Neural cell (in vitro differentiated cells): ENCODE results near the gene CD52. TPM values are rescaled to one million over a fixed set of nuclear protein-coding genes. Genes with fewer than 3 reads are reported as not detected.
"Not testable (repeated sequence)": the region's sequence is repeated elsewhere in the genome, so short reads cannot be mapped to it uniquely, and the experiment has no call there.

Source experiments
- H2AFZ ChIP-seq: fragments of 200-600, 300-800 bp; sonication (generic), shearing (Covaris generic); 2 replicates; pipeline ENCODE4 v1.6.0; 2014; ENCODE audit warnings: low read depth, mild to moderate bottlenecking, antibody characterized with exemption, low read length, moderate library complexity
- H3F3A ChIP-seq: fragments of 200-600 bp; shearing (Covaris generic); 2 replicates; pipeline ENCODE4 v1.6.1; 2016; ENCODE audit warnings: mild to moderate bottlenecking, moderate library complexity, mixed read lengths, antibody characterized with exemption, low read length; ENCODE audit not compliant: insufficient read depth, poor library complexity, severe bottlenecking
- H3K27ac ChIP-seq: fragments of 200-600, 300-800 bp; sonication (generic), shearing (Covaris generic); 2 replicates; pipeline ENCODE4 v1.5.1; 2014; ENCODE audit warnings: mild to moderate bottlenecking, low read length, moderate library complexity
- H3K27me3 ChIP-seq: fragments of 300-800, 200-600 bp; sonication (generic), shearing (Covaris generic); 2 replicates; pipeline ENCODE4 v1.6.0; 2014; ENCODE audit warnings: mild to moderate bottlenecking, low read depth, low read length, moderate library complexity; ENCODE audit not compliant: insufficient read depth
- H3K36me3 ChIP-seq: fragments of 300-800, 200-600 bp; sonication (generic), shearing (Covaris generic); 2 replicates; pipeline ENCODE4 v1.5.1; 2014; ENCODE audit warnings: mild to moderate bottlenecking, antibody characterized with exemption, low read length, moderate library complexity; ENCODE audit not compliant: insufficient read depth
- H3K4me2 ChIP-seq: fragments of 300-800, 200-600 bp; sonication (generic), shearing (Covaris generic); 2 replicates; pipeline ENCODE4 v1.6.0; 2014; ENCODE audit warnings: mild to moderate bottlenecking, low read length
- H3K4me3 ChIP-seq: fragments of 300-800, 200-600 bp; sonication (generic), shearing (Covaris generic); 2 replicates; pipeline ENCODE4 v1.5.1; 2014; ENCODE audit warnings: mild to moderate bottlenecking, low read length, moderate library complexity
- H3K79me2 ChIP-seq: fragments of 200-600 bp; shearing (Covaris generic); replicated peaks from 2 replicates; pipeline ENCODE4 v1.6.0; 2014; ENCODE audit warnings: mild to moderate bottlenecking, low read length, moderate library complexity; ENCODE audit not compliant: insufficient read depth
- H3K9ac ChIP-seq: fragments of 300-800, 200-600 bp; sonication (generic), shearing (Covaris generic); 2 replicates; pipeline ENCODE4 v1.6.1; 2016; ENCODE audit warnings: mild to moderate bottlenecking, low read length, mixed read lengths
- H3K9me2 ChIP-seq: fragments of 200-600 bp; shearing (Covaris generic); 2 replicates; pipeline ENCODE4 v1.6.1; 2016; ENCODE audit warnings: mild to moderate bottlenecking, low read length, mixed read lengths; ENCODE audit not compliant: insufficient read depth
- H3K9me3 ChIP-seq: fragments of 200-600, 300-800 bp; sonication (generic), shearing (Covaris generic); 2 replicates; pipeline ENCODE4 v1.6.1; 2016; ENCODE audit warnings: mild to moderate bottlenecking, mixed run types, low read length, moderate library complexity, mixed read lengths
- H4K20me1 ChIP-seq: fragments of 200-600 bp; shearing (Covaris generic); 2 replicates; pipeline ENCODE4 v1.6.1; 2016; ENCODE audit warnings: mild to moderate bottlenecking, mixed run types; ENCODE audit not compliant: insufficient read depth
- CTCF ChIP-seq: fragments of 450-650 bp; IDR thresholded peaks from 2 replicates; pipeline ENCODE4 v1.5.1; 2014; ENCODE audit warnings: antibody characterized with exemption, mild to moderate bottlenecking, moderate library complexity; ENCODE audit not compliant: poor library complexity, severe bottlenecking
- EP300 ChIP-seq: fragments of 450-650 bp; conservative IDR thresholded peaks from 2 replicates; pipeline ENCODE4 v1.6.1; 2014; ENCODE audit warnings: antibody characterized with exemption, mild to moderate bottlenecking, moderate library complexity; ENCODE audit not compliant: poor library complexity, severe bottlenecking
- EZH2 ChIP-seq: fragments of 200-600, 300-800 bp; shearing (Covaris generic), sonication (generic); IDR thresholded peaks from 2 replicates; pipeline ENCODE4 v1.6.1; 2014; ENCODE audit warnings: antibody characterized with exemption, low read length, borderline replicate concordance, mild to moderate bottlenecking; ENCODE audit not compliant: insufficient read depth, poor library complexity, severe bottlenecking
- MXI1 ChIP-seq: fragments of 450-650 bp; conservative IDR thresholded peaks from 2 replicates; pipeline ENCODE4 v1.6.1; 2014; ENCODE audit warnings: antibody characterized with exemption, mild to moderate bottlenecking; ENCODE audit not compliant: poor library complexity, severe bottlenecking
- POLR2AphosphoS5 ChIP-seq: IDR thresholded peaks from 2 replicates; pipeline ENCODE4 v1.6.1; 2012
- RAD21 ChIP-seq: fragments of 450-650 bp; conservative IDR thresholded peaks from 2 replicates; pipeline ENCODE4 v1.6.1; 2014; ENCODE audit warnings: antibody characterized with exemption, mild to moderate bottlenecking, moderate library complexity
- SMC3 ChIP-seq: fragments of 450-650 bp; conservative IDR thresholded peaks from 2 replicates; pipeline ENCODE4 v1.6.1; 2014; ENCODE audit warnings: antibody characterized with exemption, mild to moderate bottlenecking, moderate library complexity; ENCODE audit not compliant: poor library complexity
- TAF1 ChIP-seq: IDR thresholded peaks from 2 replicates; pipeline ENCODE4 v1.6.1; 2012; ENCODE audit warnings: low read depth
- polyA plus RNA-seq: library from polyadenylated mRNA; depleted of rRNA; stranded (reverse); fragments of >200 nt; gene quantifications from 2 replicates; pipeline ENCODE4 v1.2.3, GENCODE V29; 2014
- TF ChIP-seq, protein P1 (sequence below): IDR thresholded peaks from 2 replicates; pipeline ENCODE4 v1.6.1; 2012; ENCODE audit warnings: borderline replicate concordance

Gene CD52
- polyA plus RNA-seq, 1 donor from 2014 or later, result not detected

DNA sequence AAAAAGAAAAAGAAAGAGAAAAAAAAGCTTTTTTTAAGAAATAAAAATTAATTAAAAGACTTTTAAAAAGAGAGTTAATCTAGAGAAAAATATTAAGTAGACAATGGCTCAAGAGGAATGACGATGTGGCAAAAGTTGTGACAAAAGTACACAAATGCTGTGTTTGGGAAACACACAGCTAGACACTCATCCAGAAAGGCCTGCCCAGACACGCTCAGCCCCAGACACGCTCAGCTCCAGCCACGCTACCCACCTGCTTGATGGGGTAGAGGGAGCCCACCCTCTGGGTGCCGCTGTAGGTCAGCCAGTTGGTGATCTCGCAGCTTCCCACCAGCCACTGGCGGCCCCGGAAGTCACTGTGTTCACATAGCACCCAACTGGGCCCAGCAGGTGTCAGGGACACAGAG, 10.2 kb downstream of the CD52 start:
- Histone ChIP-seq H3K4me3 (no peak overlapping the region), H3K27me3 (no peaks in the 10 kb centered on the region), H3K27ac (no peak overlapping the region), H2AFZ (no peak overlapping the region), H3F3A (no peaks in the 10 kb centered on the region), H3K9ac (no peak overlapping the region), H3K79me2 (no peaks in the 10 kb centered on the region), H3K9me2 (no peaks in the 10 kb centered on the region), H3K36me3 (no peaks in the 10 kb centered on the region), H4K20me1 (no peaks in the 10 kb centered on the region), H3K9me3 (no peaks in the 10 kb centered on the region), H3K4me2 (no peak overlapping the region)
- TF ChIP-seq POLR2AphosphoS5 (no peak), SMC3 (no peak), TAF1 (no peak), CTCF (no peak), EZH2 (no peak), EP300 (no peak), MXI1 (no peak), RAD21 (no peak)
- TF ChIP-seq, protein P1, sequence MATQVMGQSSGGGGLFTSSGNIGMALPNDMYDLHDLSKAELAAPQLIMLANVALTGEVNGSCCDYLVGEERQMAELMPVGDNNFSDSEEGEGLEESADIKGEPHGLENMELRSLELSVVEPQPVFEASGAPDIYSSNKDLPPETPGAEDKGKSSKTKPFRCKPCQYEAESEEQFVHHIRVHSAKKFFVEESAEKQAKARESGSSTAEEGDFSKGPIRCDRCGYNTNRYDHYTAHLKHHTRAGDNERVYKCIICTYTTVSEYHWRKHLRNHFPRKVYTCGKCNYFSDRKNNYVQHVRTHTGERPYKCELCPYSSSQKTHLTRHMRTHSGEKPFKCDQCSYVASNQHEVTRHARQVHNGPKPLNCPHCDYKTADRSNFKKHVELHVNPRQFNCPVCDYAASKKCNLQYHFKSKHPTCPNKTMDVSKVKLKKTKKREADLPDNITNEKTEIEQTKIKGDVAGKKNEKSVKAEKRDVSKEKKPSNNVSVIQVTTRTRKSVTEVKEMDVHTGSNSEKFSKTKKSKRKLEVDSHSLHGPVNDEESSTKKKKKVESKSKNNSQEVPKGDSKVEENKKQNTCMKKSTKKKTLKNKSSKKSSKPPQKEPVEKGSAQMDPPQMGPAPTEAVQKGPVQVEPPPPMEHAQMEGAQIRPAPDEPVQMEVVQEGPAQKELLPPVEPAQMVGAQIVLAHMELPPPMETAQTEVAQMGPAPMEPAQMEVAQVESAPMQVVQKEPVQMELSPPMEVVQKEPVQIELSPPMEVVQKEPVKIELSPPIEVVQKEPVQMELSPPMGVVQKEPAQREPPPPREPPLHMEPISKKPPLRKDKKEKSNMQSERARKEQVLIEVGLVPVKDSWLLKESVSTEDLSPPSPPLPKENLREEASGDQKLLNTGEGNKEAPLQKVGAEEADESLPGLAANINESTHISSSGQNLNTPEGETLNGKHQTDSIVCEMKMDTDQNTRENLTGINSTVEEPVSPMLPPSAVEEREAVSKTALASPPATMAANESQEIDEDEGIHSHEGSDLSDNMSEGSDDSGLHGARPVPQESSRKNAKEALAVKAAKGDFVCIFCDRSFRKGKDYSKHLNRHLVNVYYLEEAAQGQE, result no peak

GRCh38 chr1:26328597-26328996, 10.8 kb downstream of the CD52 start:
- Histone ChIP-seq H3K4me3 (no peak overlapping the region), H3K9me2 (no peaks in the 10 kb centered on the region), H4K20me1 (no peaks in the 10 kb centered on the region), H3K9me3 (no peaks in the 10 kb centered on the region), H3K36me3 (no peaks in the 10 kb centered on the region), H3K27ac (no peak overlapping the region), H3K9ac (no peak overlapping the region), H3K27me3 (no peaks in the 10 kb centered on the region), H2AFZ (no peak overlapping the region), H3K79me2 (no peaks in the 10 kb centered on the region), H3K4me2 (no peak overlapping the region), H3F3A (no peaks in the 10 kb centered on the region)
- TF ChIP-seq EP300 (no peak), EZH2 (no peak), RAD21 (no peak), POLR2AphosphoS5 (no peak), MXI1 (no peak), CTCF (no peak), SMC3 (no peak), TAF1 (no peak)
- TF ChIP-seq, protein P1, result no peak

- H3K9me2 ChIP-seq, H3K79me2 ChIP-seq, H3K27me3 ChIP-seq, H3K9me3 ChIP-seq, H3K4me2 ChIP-seq, H3K9ac ChIP-seq, H3K4me3 ChIP-seq, H3K36me3 ChIP-seq, H3K27ac ChIP-seq, H4K20me1 ChIP-seq, H2AFZ ChIP-seq, H3F3A ChIP-seq: not testable (repeated sequence)
These were observed 11.6 kb downstream of the CD52 start for GRCh38 chr1:26329380-26329779.
